ENCODE measurements around the gene CEP63.

Gene CEP63

GRCh38 chr3:134527538-134528186, 41.8 kb downstream of the CEP63 start:
- POLR2A ChIA-PET (ENCODE audit: low non-redundant PET), result no interaction called here
- DNase-seq (ENCODE audit: low spot score), result no peak
- no peak overlapping the region for H3K27ac ChIP-seq
- CTCF ChIA-PET, result no interaction called here
- TF ChIP-seq CTCF (conservative IDR thresholded peaks at IDR 0.05; ENCODE audit: low read depth), result no peak

- ChIA-PET POLR2A (ENCODE audit: low non-redundant PET) (no interaction called here), CTCF (interaction anchor here (0.5 kb wide), 1 partner anchor 53 kb away, joined by 4 read pairs; no protein-coding TSS in a partner anchor)
- no peak for DNase-seq (ENCODE audit: low spot score)
- TF ChIP-seq CTCF (conservative IDR thresholded peaks at IDR 0.05; ENCODE audit: low read depth), result no peak
- no peak overlapping the region for H3K27ac ChIP-seq
These were observed 47.6 kb downstream of the CEP63 start for GRCh38 chr3:134533493-134533892.

- H3K27ac ChIP-seq, result no peak overlapping the region
- DNase-seq (ENCODE audit: low spot score), result no peak
- TF ChIP-seq CTCF (conservative IDR thresholded peaks at IDR 0.05; ENCODE audit: low read depth), result no peak
- ChIA-PET POLR2A (ENCODE audit: low non-redundant PET) (no interaction called here), CTCF (no interaction called here)
These were observed 49.5 kb downstream of the CEP63 start for GRCh38 chr3:134535186-134535970.

GRCh38 chr3:134536781-134537180, 50.9 kb downstream of the CEP63 start:
- no peak for TF ChIP-seq CTCF (conservative IDR thresholded peaks at IDR 0.05; ENCODE audit: low read depth)
- ChIA-PET POLR2A (ENCODE audit: low non-redundant PET) (no interaction called here), CTCF (no interaction called here)
- no peak for DNase-seq (ENCODE audit: low spot score)
- no peak overlapping the region for H3K27ac ChIP-seq

GRCh38 chr3:134542287-134542958, 56.6 kb downstream of the CEP63 start:
- ChIA-PET CTCF (interaction anchor here (0.6 kb wide), 1 partner anchor 1662 kb away, joined by 3 read pairs; no protein-coding TSS in a partner anchor), POLR2A (ENCODE audit: low non-redundant PET) (no interaction called here)
- H3K27ac ChIP-seq, result no peak overlapping the region
- no peak for DNase-seq (ENCODE audit: low spot score)
- no peak for TF ChIP-seq CTCF (conservative IDR thresholded peaks at IDR 0.05; ENCODE audit: low read depth)

- ChIA-PET POLR2A (ENCODE audit: low non-redundant PET) (no interaction called here), CTCF (interaction anchor here (0.6 kb wide), 1 partner anchor 1661 kb away, joined by 3 read pairs; no protein-coding TSS in a partner anchor)
- no peak for DNase-seq (ENCODE audit: low spot score)
- TF ChIP-seq CTCF (conservative IDR thresholded peaks at IDR 0.05; ENCODE audit: low read depth), result no peak
- no peak overlapping the region for H3K27ac ChIP-seq
These were observed 57.3 kb downstream of the CEP63 start for GRCh38 chr3:134543113-134543512.
